Nephron progenitor cell (in vitro differentiated cells): ENCODE data around the gene PSMC3IP.
A peak's percentile ranks its signal among the peaks of the same experiment; 100 is the strongest.

ENCODE experiments used
- DNase-seq: peaks from one replicate; pipeline ENCODE4 v3.0.0; 2021
- H3K27ac Mint-ChIP-seq: 2 replicates; pipeline ENCODE4 v1.8.0; 2021; ENCODE audit warnings: mild to moderate bottlenecking, moderate library complexity, mixed read lengths
- H3K27me3 Mint-ChIP-seq: 2 replicates; pipeline ENCODE4 v1.8.0; 2021; ENCODE audit warnings: mild to moderate bottlenecking, low read depth, mixed read lengths; ENCODE audit not compliant: poor library complexity
- H3K36me3 Mint-ChIP-seq: 2 replicates; pipeline ENCODE4 v1.8.0; 2021; ENCODE audit warnings: low read depth, mixed read lengths
- H3K4me1 Mint-ChIP-seq: 2 replicates; pipeline ENCODE4 v1.8.0; 2021; ENCODE audit warnings: mixed read lengths
- H3K4me3 Mint-ChIP-seq: 2 replicates; pipeline ENCODE4 v1.8.0; 2021; ENCODE audit warnings: mild to moderate bottlenecking, moderate library complexity, mixed read lengths
- H3K9me3 Mint-ChIP-seq: 2 replicates; pipeline ENCODE4 v1.8.0; 2021; ENCODE audit warnings: mild to moderate bottlenecking, moderate library complexity, mixed read lengths
- TF ChIP-seq, protein P1 (sequence below): fragments of 200-600 bp; sonication (generic); IDR thresholded peaks from 2 replicates; pipeline ENCODE4 v1.5.0; 2021; ENCODE audit warnings: antibody characterized with exemption

PSMC3IP gene

DNA sequence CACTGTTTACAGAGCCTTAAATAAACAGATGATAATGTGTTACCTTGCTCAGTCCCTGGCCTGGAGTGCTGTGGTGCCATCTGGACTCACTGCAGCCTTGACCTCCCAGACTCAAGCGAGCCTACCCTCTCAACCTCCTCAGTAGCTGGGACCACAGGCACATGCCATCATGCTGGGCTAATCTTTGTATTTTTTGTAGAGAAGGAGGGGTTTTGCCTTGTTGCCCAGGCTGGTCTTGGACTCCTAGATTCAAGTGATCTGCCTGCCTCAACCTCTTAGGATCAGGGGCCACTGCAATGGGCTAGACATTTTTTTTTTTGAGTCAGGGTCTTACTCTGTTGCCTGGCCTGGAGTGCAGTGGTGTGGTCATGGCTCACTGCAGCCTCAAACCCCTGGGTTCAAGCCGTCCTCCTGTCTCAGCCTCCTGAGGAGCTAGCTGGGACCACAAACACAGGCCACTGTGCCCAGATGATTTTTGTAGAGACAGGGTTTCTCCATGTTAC, 46.5 kb downstream of the PSMC3IP start:
- H3K4me1 Mint-ChIP-seq: peaks cover 57% of the 10 kb centered on the region
- no peak for DNase-seq
- H3K4me3 Mint-ChIP-seq: no peak overlapping the region
- H3K9me3 Mint-ChIP-seq: no peaks in the 10 kb centered on the region
- TF ChIP-seq, protein P1, sequence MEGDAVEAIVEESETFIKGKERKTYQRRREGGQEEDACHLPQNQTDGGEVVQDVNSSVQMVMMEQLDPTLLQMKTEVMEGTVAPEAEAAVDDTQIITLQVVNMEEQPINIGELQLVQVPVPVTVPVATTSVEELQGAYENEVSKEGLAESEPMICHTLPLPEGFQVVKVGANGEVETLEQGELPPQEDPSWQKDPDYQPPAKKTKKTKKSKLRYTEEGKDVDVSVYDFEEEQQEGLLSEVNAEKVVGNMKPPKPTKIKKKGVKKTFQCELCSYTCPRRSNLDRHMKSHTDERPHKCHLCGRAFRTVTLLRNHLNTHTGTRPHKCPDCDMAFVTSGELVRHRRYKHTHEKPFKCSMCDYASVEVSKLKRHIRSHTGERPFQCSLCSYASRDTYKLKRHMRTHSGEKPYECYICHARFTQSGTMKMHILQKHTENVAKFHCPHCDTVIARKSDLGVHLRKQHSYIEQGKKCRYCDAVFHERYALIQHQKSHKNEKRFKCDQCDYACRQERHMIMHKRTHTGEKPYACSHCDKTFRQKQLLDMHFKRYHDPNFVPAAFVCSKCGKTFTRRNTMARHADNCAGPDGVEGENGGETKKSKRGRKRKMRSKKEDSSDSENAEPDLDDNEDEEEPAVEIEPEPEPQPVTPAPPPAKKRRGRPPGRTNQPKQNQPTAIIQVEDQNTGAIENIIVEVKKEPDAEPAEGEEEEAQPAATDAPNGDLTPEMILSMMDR: no peak
- H3K36me3 Mint-ChIP-seq: no peaks in the 10 kb centered on the region
- H3K27me3 Mint-ChIP-seq: peaks cover 9% of the 10 kb centered on the region
- peak overlapping the region; percentile 81 for H3K27ac Mint-ChIP-seq

DNA sequence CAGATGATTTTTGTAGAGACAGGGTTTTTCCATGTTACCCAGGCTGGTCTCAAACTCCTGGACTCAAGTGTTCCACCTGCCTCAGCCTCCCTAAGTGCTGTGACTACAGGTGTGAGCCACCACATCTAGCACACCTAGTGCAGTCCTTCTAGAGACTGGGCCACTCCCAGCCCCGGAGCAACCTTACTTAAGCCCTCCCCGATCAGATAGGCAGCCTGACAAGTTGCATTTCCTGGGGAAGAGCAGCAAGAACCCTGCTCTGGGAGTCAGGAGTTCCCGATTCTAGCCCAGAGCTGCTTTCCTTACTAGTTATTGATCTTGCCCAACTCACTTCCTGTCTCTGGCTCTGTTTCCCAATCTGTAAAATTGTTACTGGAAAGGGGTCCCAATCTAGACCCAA, 48.5 kb downstream of the PSMC3IP start:
- TF ChIP-seq, protein P1: no peak
- H3K4me1 Mint-ChIP-seq: peaks cover 54% of the 10 kb centered on the region
- no peak for DNase-seq
- H3K36me3 Mint-ChIP-seq: no peaks in the 10 kb centered on the region
- H3K4me3 Mint-ChIP-seq: no peak overlapping the region
- peaks cover 9% of the 10 kb centered on the region for H3K27me3 Mint-ChIP-seq
- H3K27ac Mint-ChIP-seq: no peak overlapping the region
- H3K9me3 Mint-ChIP-seq: no peaks in the 10 kb centered on the region

DNA sequence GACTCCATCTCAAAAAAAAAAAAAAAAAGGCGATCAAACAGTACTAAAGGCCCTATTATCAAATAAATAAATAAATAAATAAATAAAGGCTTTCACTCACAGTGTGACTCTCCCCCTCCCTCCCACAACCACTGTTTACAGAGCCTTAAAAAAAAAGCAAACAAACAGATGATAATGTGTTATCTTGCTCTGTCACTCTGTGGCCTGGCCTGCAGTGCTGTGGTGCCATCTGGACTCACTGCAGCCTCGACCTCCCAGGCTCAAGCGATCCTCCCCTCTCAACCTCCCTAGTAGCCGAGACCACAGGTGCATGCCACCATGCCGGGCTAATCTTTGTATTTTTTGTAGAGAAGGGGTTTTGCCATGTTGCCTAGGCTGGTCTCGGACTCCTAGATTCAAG, 49.6 kb downstream of the PSMC3IP start:
- peaks cover 4% of the 10 kb centered on the region for H3K36me3 Mint-ChIP-seq
- H3K27me3 Mint-ChIP-seq: no peaks in the 10 kb centered on the region
- no peaks in the 10 kb centered on the region for H3K9me3 Mint-ChIP-seq
- peaks cover 51% of the 10 kb centered on the region for H3K4me1 Mint-ChIP-seq
- H3K27ac Mint-ChIP-seq: no peak overlapping the region
- TF ChIP-seq, protein P1: no peak
- no peak overlapping the region for H3K4me3 Mint-ChIP-seq
- no peak for DNase-seq

DNA sequence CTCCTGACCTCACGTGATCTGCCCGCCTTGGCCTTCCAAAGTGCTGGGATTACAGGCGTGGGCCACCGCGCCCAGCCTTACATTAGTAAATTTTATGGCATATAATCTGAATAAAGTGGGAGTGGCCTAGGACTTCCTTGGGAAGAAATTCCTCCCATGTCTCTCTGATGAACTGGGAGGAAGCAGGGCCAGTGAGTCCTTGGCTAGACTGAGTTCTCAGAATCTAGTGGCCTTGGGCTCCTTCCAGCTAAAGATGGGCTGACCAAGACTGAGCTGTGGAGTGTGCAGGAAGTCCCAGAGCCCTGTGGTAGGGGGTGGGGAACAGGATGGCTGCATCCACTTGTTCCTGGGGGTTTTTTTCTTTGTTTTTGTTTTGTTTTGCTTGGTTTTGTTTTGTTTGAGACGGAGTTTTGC, 51.5 kb downstream of the PSMC3IP start:
- no peaks in the 10 kb centered on the region for H3K9me3 Mint-ChIP-seq
- no peak overlapping the region for H3K27ac Mint-ChIP-seq
- TF ChIP-seq, protein P1: no peak
- peaks cover 61% of the 10 kb centered on the region for H3K4me1 Mint-ChIP-seq
- no peak overlapping the region for H3K4me3 Mint-ChIP-seq
- H3K36me3 Mint-ChIP-seq: peaks cover 9% of the 10 kb centered on the region
- DNase-seq: no peak
- H3K27me3 Mint-ChIP-seq: peaks cover 3% of the 10 kb centered on the region

DNA sequence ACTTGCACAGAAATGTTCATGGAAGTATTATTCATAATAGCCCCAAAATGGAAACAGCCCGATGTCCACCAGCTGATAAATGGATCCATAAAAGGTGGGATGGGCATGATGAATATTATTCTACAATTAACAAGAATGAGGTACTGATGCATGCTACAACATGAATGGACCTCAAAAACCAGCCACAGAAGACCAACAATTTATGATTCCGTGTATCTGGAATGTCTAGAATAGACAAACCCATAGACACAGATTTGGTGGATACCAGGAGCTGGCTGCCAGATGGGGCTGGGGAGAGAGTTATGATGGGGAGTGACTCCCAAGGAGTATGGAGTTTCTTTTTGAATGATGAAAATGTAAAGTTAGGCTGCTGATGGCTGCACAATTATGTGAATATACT, 52.3 kb downstream of the PSMC3IP start:
- Mint-ChIP-seq H3K4me1 (peaks cover 61% of the 10 kb centered on the region), H3K36me3 (peaks cover 9% of the 10 kb centered on the region), H3K9me3 (no peaks in the 10 kb centered on the region), H3K27me3 (peaks cover 3% of the 10 kb centered on the region), H3K4me3 (no peak overlapping the region), H3K27ac (no peak overlapping the region)
- no peak for DNase-seq
- TF ChIP-seq, protein P1: no peak

DNA sequence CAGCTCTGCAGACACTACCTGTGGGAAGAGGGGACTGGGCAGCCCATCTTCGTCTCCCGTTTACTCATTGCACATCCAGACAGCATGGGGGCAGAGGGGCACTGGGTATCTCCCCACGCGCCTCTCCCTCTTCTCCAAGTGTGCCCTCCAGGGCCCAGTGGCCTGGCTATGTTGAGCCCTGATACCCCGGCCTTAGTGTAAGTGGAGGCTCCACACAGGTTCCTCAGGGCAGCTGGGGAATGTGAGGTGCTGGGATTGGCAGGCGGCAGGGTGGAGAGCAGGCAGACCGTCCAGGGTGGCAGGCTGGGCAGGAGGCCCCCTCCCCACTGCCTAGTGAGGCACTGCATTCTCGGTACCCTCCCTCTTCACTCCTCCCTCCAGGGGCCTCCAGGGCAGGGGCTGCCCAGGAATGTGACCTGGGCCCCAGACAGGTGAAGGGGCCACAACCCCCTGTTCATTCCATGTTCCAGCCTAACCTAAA, 54.7 kb downstream of the PSMC3IP start:
- H3K4me1 Mint-ChIP-seq: peaks cover 73% of the 10 kb centered on the region
- TF ChIP-seq, protein P1: no peak
- H3K4me3 Mint-ChIP-seq: peak overlapping the region; percentile 34
- H3K27ac Mint-ChIP-seq: peak overlapping the region; percentile 81
- peaks cover 3% of the 10 kb centered on the region for H3K27me3 Mint-ChIP-seq
- no peak for DNase-seq
- no peaks in the 10 kb centered on the region for H3K9me3 Mint-ChIP-seq
- H3K36me3 Mint-ChIP-seq: peaks cover 9% of the 10 kb centered on the region
